GM19372 (cell line): ENCODE measurements around the gene MYOF.
"Not testable (repeated sequence)": the region's sequence is repeated elsewhere in the genome, so short reads cannot be mapped to it uniquely, and the experiment has no call there.

Experiments used
- ATAC-seq: cut with Tn5 transposase; IDR thresholded peaks from one replicate; pipeline ENCODE4 v1.9.1; 2021; ENCODE audit warnings: mild to moderate bottlenecking, low read depth, moderate library complexity; ENCODE audit not compliant: unreplicated experiment

The MYOF gene

GRCh38 chr10:93457511-93457910 is 24.6 kb downstream of the MYOF start:
- ATAC-seq, result no peak

GRCh38 chr10:93456480-93456879 is 25.7 kb downstream of the MYOF start:
- ATAC-seq, result no peak

GRCh38 chr10:93454736-93455135 is 27.4 kb downstream of the MYOF start:
- ATAC-seq, result no peak

GRCh38 chr10:93454146-93454545 is 28.0 kb downstream of the MYOF start:
- no peak for ATAC-seq

GRCh38 chr10:93452143-93452542 is 30.0 kb downstream of the MYOF start:
- no peak for ATAC-seq

- no peak for ATAC-seq
These were observed 30.7 kb downstream of the MYOF start for GRCh38 chr10:93451244-93451947.

- no peak for ATAC-seq
These were observed 34.2 kb downstream of the MYOF start for GRCh38 chr10:93447970-93448369.

- no peak for ATAC-seq
These were observed 35.1 kb downstream of the MYOF start for GRCh38 chr10:93447019-93447418.

GRCh38 chr10:93445978-93446720 is 36.0 kb downstream of the MYOF start:
- ATAC-seq, result no peak

GRCh38 chr10:93445097-93445960 is 36.8 kb downstream of the MYOF start:
- ATAC-seq, result no peak

- no peak for ATAC-seq
These were observed 38.7 kb downstream of the MYOF start for GRCh38 chr10:93443481-93443880.

- ATAC-seq, result not testable (repeated sequence)
These were observed 39.4 kb downstream of the MYOF start for GRCh38 chr10:93442721-93443120.

- no peak for ATAC-seq
These were observed 41.5 kb downstream of the MYOF start for GRCh38 chr10:93440591-93441091.

- ATAC-seq, result no peak
These were observed 43.4 kb downstream of the MYOF start for GRCh38 chr10:93438613-93439253.

- no peak for ATAC-seq
These were observed 44.1 kb downstream of the MYOF start for GRCh38 chr10:93437946-93438612.

- no peak for ATAC-seq
These were observed 44.8 kb downstream of the MYOF start for GRCh38 chr10:93437086-93437945.

GRCh38 chr10:93436591-93437085 is 45.5 kb downstream of the MYOF start:
- ATAC-seq, result no peak

- ATAC-seq, result no peak
These were observed 46.3 kb downstream of the MYOF start for GRCh38 chr10:93435621-93436397.
